Activated effector memory CD4-positive, alpha-beta T cell treated with anti-CD3 and anti-CD28 coated beads, Interleukin-2, amount 50 U/mL, for 16 hours (primary cell): ENCODE data around the gene ENPP1.
A peak's percentile ranks its signal among the peaks of the same experiment; 100 is the strongest.
"Not testable (repeated sequence)": the region's sequence is repeated elsewhere in the genome, so short reads cannot be mapped to it uniquely, and the experiment has no call there.

ENCODE experiments used
- DNase-seq: peaks from one replicate; pipeline ENCODE4 v3.0.0-alpha.2; 2020

ENPP1 gene

DNA sequence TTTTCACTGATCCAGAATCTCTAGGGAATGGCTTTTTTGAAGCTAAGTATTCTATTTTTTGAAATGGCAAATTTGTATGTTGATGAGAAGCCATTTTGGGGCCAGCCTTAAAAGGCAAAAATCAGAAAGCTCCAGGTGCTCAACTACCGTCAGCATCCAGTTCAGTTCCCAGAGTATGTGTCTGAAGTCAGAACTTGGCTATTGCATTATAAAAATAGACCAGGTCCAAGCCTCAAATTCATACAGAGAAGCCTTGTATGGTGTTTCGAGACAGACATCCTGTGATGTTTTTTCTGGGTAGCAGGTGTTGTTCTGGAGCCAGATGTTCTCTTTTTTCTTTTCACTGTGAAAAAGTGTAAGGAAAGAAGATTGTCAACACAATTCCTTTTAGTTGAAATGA lies 75.2 kb downstream of the ENPP1 start:
- DNase-seq, result no peak

DNA sequence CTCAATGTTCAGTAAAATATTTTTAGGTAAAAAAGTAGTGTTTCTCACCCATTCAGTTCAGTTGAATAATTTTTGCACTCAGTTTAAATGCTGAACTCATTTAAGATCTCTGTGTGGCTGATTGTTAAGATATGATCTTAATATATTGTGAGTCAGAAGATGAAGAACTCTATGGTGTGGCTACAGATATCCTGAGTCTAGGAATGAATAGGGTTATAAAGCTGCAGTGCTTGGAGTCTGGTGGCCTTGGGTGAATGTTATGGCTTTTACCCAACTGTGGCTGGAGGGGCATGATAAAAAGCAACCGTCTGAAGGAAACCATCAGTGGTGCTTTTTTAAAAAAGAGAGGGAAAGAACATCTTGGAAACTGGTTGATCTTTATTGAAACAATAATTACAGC lies 77.4 kb downstream of the ENPP1 start:
- DNase-seq, result no peak

DNA sequence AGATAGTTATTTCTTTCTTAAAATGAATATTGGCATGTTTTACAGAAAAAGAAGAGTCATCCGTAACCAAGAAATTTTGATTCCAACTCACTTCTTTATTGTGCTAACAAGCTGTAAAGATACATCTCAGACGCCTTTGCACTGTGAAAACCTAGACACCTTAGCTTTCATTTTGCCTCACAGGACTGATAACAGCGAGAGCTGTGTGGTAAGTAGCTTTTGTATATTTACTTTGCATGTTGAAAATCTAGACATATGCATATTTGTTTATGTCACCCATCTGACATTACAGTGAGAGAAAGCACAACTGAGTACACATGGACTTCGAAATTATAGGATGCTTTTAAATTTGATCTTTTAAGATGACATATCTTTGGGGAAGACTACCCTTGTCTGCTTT lies 78.7 kb downstream of the ENPP1 start:
- no peak for DNase-seq

DNA sequence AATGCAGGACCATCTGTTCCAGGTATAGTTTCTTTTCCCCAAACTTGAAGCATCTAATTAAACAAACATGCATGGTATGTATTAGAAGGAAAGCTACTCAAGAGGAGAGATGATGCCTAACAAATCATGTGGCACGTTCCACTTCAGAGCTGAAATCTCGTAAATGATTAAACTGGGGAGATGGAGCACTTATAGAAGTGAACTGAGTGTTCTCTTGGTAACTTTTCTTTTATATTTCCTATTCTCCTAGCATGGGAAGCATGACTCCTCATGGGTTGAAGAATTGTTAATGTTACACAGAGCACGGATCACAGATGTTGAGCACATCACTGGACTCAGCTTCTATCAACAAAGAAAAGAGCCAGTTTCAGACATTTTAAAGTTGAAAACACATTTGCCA lies 82.3 kb downstream of the ENPP1 start:
- DNase-seq, result no peak

DNA sequence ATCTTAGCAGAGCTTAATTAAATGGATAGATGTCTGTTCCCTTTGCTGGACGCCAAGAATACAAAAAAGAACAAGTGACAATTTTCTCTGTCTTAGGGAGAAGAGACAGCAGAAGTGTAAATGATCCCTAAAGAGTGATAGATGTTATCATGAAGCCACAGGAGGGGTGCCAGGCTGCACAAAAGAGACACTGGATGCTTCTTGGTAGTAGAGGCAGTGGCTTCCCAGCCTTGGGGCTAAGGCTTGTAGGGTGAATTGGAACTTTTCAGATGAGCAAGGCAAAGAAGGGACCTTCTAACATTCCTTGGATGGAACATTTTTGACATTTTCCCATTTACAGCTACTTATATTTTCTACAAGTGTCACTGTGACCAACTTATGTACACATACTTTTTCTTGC lies 85.4 kb downstream of the ENPP1 start:
- no peak for DNase-seq

DNA sequence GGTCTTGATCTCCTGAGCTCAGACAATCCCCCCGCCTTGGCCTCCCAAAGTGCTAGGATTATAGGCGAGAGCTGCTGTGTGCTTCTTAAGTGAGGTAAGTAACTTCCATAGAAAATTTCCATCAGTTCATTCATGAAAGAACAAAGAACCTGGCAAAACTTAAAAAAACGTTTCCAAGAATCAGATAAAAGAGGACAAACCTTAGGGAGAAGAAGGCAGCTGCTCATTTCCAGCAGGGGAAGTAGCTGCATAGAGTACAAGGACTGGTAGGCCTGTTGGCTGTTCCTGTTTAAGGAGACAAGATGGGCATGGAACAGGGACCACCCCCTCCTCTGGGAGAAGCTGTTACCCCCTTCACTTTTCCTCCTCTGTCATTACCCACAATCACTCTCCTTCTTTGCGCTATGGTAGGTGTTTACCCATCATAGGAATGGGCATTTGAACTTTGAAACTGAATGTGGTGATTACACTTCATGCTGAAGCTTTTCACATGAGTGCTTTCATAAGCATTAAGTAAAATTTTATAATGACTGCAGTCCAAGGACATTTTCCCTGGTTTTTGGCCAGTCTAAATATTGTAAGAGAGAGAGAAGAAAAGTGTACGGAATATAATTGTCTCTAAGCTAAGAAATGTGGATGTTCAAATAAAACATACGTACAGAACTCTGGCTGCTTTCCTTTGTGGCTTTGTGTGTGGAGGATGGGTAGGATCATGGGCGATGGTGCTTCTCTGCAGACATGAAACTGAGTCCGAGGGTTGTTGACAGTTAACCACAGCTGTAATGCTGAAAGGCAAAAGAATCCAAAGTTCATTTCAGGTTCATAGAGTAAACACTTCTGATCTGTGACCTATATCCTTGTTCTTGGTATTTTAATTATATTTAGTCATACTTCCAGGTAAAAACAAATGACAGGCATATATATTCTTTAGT lies 86.9 kb downstream of the ENPP1 start:
- no peak for DNase-seq

DNA sequence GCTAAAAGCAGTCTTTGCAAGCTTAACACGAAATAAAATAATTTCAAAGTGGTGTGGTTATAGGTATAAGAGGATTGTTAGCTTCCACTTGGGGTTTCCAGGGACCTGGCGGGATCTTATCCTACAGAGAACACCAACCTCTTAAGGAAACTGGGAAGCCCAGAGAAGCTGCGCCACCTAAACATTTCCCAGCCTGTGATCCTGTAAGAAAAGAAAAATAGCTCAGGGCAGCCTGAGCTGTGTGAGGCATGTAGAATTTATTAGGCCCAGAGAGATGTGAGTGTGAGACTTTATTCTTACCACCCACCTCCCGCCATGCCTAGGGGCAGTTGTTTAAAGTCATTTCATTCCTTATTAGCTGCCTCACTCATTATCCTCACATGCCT lies 89.2 kb downstream of the ENPP1 start:
- DNase-seq, result no peak

DNA sequence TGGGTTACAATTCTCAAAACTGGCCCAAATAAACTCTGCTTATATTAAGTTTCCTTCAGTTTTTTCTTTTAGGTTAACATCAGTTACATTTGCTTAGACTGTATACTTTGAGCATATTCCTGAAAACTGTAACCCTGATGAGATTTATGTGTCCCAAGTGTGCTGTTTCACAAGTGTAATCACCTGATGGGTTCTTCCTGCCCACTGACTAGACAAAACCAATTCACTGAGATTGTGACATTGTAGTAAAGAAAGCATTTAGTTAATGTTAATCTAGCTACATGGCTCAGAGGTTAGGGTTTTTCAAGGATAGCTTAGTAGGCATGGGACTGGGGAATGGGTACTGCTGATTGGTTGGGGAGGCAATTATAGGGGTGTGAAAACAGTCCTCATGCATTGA lies 89.8 kb downstream of the ENPP1 start:
- DNase-seq, result no peak

DNA sequence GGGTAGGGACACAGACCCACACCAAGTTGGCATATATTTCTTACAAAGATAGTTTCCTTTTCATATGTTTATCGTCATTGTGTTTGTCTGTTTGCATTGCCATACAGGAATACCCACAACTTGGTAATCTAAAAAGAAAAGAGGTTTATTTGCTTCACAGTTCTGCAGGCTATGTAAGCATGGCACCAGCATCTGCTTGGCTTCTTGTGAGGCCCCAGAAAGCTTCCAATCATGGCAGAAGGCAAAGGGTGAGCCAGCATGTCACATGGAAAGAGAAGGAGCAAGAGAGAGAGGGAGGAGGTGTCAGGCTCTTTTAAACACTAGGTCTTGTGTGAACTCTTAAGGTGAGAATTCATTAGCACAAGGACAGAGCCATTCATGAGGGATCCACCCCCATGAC lies 90.9 kb downstream of the ENPP1 start:
- no peak for DNase-seq

DNA sequence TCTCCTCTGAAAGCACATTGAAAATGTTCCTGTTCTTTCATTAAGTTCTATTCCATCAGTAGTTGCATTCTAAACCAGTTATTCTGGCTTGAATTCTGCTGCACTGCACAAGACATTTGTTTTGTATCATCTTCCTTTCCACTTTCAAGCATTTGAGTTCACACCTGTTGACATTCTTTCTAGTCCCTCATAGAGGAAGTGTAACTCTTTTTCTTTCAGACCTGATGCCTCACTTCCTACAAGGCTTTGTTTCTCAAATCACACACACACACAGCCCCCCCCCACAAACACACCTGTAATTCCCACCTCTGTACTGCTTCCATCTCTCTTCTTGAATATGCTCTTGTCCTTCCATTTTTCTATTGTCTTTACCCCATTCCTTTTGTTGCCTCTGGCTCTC lies 92.4 kb downstream of the ENPP1 start:
- DNase-seq, result no peak

DNA sequence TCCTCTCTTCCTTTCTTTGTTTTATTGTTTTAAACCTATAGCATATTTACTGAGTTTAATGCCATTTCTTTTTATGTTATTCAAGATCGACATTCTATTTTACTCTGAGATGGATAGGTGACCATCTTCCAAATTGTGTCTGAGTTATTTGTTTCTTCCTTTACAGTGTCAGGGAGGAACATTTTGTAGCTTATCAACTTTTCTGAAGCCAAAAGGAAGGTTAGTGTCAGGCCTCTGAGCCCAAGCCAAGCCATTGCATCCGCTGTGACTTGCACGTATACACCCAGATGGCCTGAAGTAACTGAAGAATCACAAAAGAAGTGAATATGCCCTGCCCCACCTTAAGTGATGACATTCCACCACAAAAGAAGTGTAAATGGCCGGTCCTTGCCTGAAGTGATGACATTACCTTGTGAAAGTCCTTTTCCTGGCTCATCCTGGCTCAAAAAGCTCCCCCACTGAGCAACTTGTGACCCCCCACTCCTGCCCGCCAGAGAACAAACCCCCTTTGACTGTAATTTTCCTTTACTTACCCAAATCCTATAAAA lies 93.6 kb downstream of the ENPP1 start:
- DNase-seq, result not testable (repeated sequence)

DNA sequence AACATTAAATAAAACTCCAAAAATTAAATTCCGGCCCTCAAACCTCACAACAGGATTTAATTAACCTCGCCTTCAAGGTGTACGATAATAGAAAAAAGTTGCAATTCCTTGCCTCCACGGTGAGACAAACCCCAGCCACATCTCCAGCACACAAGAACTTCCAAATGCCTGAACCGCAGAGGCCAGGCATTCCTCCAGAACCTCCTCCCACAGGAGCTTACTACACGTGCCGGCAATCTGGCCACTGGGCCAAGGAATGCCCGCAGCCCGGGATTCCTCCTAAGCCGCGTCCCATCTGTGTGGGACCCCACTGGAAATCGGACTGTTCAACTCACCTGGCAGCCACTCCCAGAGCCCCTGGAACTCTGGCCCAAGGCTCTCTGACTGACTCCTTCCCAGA lies 95.9 kb downstream of the ENPP1 start:
- DNase-seq, result not testable (repeated sequence)

DNA sequence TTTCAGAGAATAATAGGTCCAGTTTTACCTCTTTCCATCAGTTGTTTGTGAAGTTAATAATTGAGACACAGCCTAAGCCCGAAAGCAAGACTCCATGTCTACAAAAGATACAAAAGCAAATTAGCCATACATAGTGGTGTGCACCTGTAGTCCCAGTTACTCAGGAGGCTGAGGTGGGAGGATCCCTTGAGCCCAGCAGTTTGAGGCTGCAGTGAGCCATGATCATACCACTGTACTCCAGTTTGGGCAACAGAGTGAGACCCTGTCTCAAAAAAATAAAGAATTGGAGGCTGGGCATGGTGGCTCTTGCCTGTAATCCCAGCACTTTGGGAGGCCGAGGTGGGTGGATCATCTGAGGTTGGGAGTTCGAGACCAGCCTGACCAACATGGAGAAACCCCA lies 101.0 kb downstream of the ENPP1 start:
- DNase-seq, result not testable (repeated sequence)

DNA sequence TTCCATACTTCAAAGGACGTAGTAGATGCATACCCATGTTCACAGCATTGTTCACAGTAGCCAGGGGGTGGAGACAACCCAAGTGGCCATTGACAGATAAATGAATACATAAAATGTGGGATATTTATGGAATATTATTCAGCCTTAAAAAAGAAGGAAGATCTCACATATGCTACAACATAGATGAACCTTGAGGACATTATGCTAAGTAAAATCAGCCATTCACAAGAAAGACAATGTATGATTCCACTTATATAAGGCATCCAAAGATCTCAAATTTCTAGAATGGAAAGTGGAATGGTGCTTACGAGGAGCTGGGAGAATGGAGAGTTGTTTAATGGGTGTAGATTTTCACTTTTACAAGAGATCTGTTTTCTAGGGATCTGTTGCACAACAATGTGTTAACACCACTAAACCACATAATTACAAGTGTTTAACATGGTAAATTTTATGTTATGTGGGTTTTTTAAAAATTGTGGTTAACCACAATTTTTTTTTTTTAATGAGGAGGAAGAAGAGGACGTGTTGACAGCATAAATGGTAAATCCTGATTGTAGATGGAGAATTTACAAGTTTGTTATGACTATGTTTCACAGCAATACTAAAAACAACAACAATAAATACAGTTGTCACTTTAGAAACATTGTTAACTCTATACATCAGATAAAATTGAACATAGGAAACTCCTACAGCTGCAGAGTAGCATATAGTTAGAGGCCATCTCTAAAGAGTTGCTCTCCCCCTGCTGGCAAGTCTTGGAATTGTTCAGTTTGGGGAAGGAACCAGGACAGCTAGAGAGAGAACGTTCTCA lies 101.8 kb downstream of the ENPP1 start:
- DNase-seq, result peak; percentile 86

DNA sequence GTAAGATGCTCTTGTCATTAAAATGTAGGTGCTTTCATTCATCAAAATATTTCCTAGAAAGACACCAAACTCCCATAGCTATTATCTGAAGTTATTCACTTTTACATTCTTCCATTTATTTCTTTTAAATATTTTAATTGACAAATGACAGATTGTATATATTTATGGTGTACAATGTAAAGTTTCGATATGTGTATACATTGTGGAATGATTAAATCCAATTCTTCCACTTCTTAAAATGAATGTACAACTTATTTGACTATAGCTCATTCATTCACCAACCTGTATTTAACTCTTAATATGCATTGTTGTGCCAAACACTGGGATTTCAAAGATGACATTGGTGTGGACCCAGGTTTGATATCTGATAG lies 102.4 kb downstream of the ENPP1 start:
- no peak for DNase-seq

DNA sequence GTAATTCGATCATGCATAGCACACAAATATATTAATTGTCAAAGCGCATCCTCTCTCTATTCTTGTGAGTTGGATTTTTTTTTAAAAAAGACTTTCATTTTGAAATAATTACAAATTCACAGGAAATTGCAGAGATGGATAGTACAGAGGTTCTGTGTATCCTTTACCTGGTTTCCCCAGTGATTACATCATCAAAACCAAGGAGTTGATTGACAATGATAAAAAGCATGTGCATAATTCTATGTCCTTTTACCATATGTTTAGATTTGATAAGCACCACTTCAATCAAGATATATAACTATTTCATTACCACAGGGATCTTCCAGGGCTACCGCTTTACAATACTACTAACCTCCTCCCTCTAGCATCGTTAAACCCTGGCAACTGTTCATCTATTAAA lies 103.1 kb downstream of the ENPP1 start:
- DNase-seq, result no peak

DNA sequence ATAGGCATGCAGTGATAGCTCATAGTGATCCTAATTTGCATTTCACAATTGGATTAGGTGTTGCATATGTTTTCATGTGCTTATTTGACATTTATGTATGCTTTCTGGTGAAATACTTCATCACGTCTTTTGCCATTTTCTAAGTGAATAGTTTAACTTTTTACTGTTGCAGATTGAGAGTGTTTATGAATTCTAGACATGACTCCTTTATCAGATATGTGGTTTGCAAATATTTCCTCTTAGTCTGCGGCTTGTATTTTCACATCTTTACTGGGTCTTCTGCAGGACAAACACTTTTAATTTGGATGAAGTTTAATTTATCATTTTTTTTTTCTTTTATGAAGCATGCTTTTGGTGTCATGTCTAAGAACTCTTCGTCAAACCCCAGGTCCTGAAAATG lies 104.1 kb downstream of the ENPP1 start:
- no peak for DNase-seq

DNA sequence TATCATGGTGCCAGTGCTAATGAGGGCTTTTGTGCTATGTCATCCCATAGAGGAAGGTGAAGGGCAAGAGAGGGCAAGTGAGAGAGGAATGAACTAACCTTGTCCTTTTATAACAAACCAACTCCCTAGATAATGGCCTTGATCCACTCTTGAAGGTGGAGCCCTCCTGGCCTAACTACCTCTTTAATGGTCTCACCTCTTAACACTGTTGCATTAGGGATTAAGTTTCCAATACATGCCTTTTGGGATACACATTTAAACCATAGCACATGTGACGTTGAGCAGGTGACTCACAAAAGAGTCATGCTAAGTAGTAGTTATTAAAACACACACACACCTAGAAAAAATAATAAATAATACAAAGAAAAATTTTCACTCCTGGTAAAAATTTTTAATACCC lies 106.4 kb downstream of the ENPP1 start:
- no peak for DNase-seq

DNA sequence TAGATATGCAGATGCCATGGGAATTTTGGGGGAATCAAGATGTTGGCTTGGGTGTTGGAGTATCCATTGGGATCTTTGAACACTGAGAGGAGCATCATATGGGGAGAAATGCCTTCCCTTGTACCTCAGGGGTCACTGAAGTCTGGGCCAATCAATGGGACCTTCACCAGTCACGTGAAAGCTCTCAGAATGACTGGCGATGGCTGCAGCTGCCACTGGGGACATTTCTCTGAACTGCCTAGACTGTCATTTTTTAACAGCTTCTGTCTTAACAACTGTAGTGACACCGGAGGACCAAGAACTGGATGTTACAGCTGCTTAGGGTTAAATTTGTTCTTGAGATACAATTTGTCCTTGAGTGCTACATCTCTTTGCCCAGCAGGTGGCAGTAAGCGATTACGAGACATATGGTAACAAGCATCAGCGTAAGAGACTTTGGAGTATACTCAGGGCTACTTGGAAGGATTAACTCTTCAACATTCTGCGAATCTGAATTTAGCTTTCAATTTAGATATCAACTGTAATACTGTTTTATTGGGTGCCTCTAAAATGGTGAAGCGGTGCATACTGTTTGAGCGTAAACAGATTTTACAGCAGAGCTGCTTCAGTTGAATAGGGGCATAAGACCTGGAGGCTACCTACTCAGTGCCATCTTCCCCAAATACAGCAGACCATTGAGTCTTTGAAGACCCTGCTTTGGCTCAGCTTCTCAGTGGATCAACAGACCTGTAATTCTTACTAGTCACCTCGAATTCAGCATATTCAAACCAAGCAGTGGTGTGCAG lies 107.3 kb downstream of the ENPP1 start:
- DNase-seq, result peak; percentile 75

DNA sequence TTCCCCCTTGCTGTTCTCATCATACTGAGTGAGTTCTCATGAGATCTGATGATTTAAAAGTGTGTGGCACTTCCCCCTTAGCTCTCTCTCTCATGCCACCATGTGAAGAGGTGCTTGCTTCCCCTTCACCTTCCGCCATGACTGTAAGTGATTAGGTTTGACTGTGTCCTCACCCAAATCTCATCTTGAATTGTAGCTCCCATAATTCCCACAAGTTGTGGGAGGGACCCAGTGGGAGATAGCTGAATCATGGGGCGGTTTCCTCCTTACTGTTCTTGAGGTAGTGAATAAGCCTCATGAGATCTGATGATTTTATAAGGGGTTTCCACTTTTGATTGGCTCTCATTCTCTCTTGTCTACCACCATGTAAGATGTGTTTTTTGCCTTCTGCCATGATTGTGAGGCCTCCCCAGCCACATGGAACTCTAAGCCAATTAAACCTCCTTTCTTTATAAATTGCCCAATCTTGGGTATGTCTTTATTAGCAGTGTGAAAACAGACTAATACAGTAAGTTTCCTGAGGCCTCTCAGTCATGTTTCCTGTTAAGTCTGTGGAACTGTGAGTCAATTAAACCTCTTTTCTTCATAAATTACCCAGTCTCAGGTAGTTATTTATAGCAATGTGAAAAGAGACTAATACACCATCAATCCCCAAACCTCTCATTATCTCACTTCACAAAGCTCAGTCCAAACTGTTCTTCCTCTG lies 108.4 kb downstream of the ENPP1 start:
- not testable (repeated sequence) for DNase-seq

DNA sequence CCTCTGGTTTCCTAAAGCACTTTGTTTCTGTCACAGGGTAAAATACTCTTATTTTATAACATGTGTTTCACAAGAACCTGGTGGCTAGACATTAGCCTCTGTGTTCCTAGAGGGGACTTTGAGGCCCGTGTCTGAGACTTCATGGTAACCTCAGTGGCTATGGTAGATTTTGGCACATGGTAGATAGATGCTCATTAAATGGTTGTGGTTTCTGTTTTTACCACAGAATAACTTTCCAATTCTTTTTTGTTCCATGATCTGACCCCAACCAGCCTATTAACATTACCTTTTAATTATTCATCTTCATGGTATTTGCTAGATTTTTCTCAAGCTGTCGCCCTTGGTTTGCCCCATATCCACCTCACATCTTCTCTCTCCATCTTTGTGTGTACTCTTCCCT lies 109.0 kb downstream of the ENPP1 start:
- DNase-seq, result no peak

DNA sequence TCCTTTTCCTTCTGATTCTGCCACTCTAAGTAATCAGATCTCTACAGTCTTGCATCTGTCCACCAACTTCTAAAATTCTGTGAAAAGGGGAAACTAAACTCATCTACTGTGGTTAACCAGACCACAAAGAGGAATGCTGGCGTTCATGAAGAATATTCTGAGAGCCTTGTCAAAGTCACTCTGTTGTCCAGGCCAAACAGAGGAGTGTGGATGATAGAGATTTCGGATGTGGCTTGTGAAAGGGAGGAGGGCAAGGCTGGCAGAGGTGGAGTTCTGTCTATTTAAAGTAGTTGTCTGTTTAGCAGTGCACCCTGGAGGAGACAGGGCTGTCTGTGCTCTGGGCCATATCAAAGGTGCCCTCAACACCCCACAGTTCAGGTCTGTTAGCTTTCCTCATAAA lies 109.5 kb downstream of the ENPP1 start:
- DNase-seq, result no peak
